Gastrocnemius medialis (tissue), 4 donors: ENCODE measurements around the gene HSBP1L1.

Source experiments
- CTCF ChIP-seq, 5 experiments: fragments of 450-650 bp in 3 of 5; fragments of 200-600 bp in 2 of 5; sonication (generic) in 2 of 5; IDR thresholded peaks in 4 of 5; conservative IDR thresholded peaks in 1 of 5; 1 replicate in 4 of 5; 2 replicates in 1 of 5; pipeline ENCODE4 v1.5.1; 2016 to 2019; ENCODE audit warnings: antibody characterized with exemption in 5 of 5, mild to moderate bottlenecking in 3 of 5, moderate library complexity in 3 of 5
- POLR2A ChIP-seq, 2 donors: fragments of 450-650 bp; IDR thresholded peaks; one replicate each; pipeline ENCODE4 v1.6.1; 2017; ENCODE audit warnings: antibody characterized with exemption in 2 of 2, mild to moderate bottlenecking in 2 of 2, moderate library complexity in 2 of 2

DNA sequence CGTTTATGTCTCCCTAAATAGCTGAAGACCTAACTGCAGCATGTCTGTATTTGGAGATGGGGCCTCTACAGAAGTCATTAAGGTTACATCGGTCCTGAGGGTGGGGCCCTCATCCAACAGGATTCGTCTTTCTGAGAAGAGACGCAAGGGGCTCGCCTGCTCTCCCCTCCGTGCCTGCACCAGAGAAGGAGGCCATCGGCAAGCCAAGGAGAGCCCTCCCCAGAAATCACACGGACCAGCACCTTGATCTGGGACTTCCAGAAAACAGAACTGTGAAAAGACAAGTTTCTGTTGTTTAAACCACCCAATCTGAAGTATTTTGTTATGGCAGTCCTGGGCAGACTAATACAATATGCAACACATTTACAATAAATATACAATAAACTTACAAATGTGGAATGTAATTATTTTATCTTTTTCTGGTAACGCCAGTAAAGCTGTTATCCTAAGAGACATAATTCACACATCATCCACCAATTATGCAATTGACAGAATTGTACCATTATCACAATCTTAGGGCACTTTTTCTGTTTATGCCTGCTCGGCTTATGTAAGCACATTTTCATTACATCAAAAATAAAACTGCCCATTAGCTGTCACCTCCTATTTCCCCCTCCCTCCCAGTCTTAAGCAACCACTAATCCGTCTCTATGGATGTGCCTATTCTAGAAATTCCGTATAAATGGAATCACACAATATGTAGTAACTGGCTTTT lies 6.1 kb downstream of the HSBP1L1 start:
- TF ChIP-seq CTCF (IDR thresholded peaks at IDR 0.05 in 4 of 5, conservative IDR thresholded peaks at IDR 0.05 in 1 of 5) (no peak), POLR2A (IDR thresholded peaks at IDR 0.05) (no peak)
